GM12864 (cell line): Measurements from ENCODE around the gene PDE7B.

Source experiments
- DNase-seq: peaks from one replicate; pipeline ENCODE4 v3.0.0-alpha.2; 2011; ENCODE audit warnings: low read depth
- H3K4me3 ChIP-seq: 2 replicates; pipeline ENCODE4 v1.5.1; 2011; ENCODE audit warnings: mild to moderate bottlenecking, low read depth, low read length, control low read depth
- CTCF ChIP-seq: IDR thresholded peaks from 2 replicates; pipeline ENCODE4 v1.5.1; 2011; ENCODE audit warnings: low read depth, mild to moderate bottlenecking, moderate library complexity, low read length, control low read depth, inconsistent platforms; ENCODE audit errors: missing control alignments

PDE7B gene

GRCh38 chr6:135939208-135939591 lies 87.7 kb downstream of the PDE7B start:
- no peak for DNase-seq
- no peak overlapping the region for H3K4me3 ChIP-seq
- no peak for TF ChIP-seq CTCF

GRCh38 chr6:135940616-135941167 lies 89.2 kb downstream of the PDE7B start:
- no peak for TF ChIP-seq CTCF
- no peak for DNase-seq

GRCh38 chr6:135941275-135942025 lies 89.9 kb downstream of the PDE7B start:
- no peak for DNase-seq
- TF ChIP-seq CTCF: no peak
- H3K4me3 ChIP-seq: no peak overlapping the region

More at GRCh38 chr6:135940616-135941167, 89.2 kb downstream of the PDE7B start:
- no peak overlapping the region for H3K4me3 ChIP-seq

GRCh38 chr6:135944120-135944519 lies 92.6 kb downstream of the PDE7B start:
- H3K4me3 ChIP-seq: no peak overlapping the region
- TF ChIP-seq CTCF: no peak
- DNase-seq: no peak

GRCh38 chr6:135946674-135947073 lies 95.2 kb downstream of the PDE7B start:
- TF ChIP-seq CTCF: no peak
- H3K4me3 ChIP-seq: no peak overlapping the region
- no peak for DNase-seq

GRCh38 chr6:135950669-135951068 lies 99.2 kb downstream of the PDE7B start:
- no peak overlapping the region for H3K4me3 ChIP-seq
- no peak for DNase-seq
- no peak for TF ChIP-seq CTCF

GRCh38 chr6:135951169-135951568 lies 99.7 kb downstream of the PDE7B start:
- TF ChIP-seq CTCF: no peak
- H3K4me3 ChIP-seq: no peak overlapping the region
- no peak for DNase-seq
